GM19397 (cell line): ENCODE data around the gene MAP3K5.

Experiments used
- ATAC-seq: cut with Tn5 transposase; IDR thresholded peaks from one replicate; pipeline ENCODE4 v1.9.1; 2021; ENCODE audit warnings: mild to moderate bottlenecking, moderate library complexity; ENCODE audit not compliant: unreplicated experiment

Gene MAP3K5

GRCh38 chr6:136654086-136654485, 138.2 kb downstream of the MAP3K5 start:
- no peak for ATAC-seq

DNA sequence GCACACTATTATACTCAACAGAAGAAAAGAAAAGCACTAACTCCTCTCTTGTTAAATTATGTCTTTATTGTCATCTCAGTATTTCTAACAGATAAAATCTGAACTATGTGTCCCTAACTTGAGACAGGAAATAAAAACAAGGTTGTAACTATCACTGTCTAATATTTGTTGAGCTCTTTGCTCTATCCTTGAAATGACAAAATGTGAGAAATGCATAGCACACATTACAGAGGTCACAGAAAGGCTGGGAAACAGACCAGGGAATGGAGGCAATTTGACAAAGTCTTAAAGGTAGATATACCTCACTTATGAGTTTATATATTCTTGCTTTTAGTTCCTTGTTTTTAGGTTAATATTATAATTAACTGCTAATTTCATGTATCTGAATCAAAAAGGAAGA, 139.6 kb downstream of the MAP3K5 start:
- ATAC-seq: no peak

DNA sequence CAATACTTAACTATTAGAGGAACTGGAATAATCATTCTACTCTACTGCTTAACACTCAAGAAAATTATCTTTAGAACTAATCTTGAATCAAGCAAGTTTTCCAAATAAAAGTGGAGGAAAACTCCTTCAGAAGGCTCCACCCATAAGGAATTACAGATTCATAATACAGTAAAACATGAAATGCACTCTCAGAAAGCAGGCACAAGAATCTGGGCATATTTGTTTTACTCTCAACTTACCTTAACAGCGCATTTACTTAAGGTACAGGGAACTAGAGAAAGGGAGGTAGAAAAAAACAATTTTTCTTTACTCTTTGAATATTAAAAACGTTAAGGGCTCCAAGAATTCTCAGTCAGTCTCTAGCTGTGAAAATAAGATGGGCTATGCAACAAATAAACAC, 140.3 kb downstream of the MAP3K5 start:
- ATAC-seq: no peak

GRCh38 chr6:136647363-136647852, 144.9 kb downstream of the MAP3K5 start:
- ATAC-seq: peak; percentile 51

DNA sequence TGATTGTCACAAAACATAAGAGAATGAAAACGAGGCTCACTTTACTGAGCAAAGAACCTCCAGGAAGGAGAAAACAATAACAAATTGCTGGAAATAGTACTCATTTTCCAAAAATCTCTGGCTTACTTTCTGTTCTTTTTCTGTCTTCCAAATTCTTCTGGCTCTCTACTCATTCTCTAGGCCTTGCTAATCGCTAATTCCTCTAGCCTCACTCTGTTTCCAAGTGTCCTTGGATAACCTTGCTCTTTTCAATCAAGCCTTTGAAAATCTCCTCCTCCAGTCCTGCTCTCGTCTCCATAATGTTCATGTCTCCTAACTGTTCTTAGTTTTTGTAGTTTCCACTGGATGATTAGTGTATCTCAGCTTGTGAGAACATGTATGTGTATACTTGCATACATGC, 145.9 kb downstream of the MAP3K5 start:
- ATAC-seq: no peak

DNA sequence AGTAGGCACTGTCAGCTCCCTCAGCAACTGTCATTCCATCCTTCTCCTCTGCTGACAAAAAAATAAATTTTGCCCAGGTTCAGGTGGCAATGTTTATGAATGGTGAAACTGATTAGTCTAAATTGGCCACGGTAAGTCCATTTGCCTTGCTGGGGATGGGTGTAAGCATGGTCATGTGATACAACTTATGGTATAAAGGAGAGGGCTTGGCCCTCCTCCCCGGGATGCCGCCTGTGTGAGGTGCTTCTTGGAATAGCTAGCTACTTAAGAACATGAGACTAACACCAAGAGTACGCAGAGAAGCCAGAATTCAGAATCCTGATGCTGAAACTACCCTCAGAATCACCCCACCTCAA, 147.7 kb downstream of the MAP3K5 start:
- ATAC-seq: peak; percentile 8

- ATAC-seq: peak; percentile 47
These were observed 148.3 kb downstream of the MAP3K5 start for GRCh38 chr6:136643850-136644596.

- ATAC-seq: no peak
These were observed 150.3 kb downstream of the MAP3K5 start for GRCh38 chr6:136641873-136642465.

DNA sequence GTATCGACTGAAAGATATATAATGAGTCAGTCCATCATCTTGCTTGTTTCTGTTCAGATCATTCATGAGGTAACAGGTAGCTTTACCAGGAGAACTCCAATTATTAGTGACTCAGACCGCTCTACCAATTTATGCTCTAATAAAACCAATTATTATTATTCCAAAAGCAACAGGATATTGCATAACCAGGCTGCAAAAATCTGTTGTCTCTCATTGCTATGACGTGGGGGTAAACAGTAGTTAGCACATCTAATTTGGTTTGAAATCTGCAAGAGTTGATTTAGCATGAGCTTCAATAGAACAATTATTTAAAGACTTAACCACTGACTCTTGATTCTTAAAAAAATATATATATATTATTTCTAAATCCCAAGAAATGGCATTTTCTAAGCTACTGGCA, 151.1 kb downstream of the MAP3K5 start:
- ATAC-seq: no peak

GRCh38 chr6:136640132-136640915, 152.0 kb downstream of the MAP3K5 start:
- no peak for ATAC-seq

DNA sequence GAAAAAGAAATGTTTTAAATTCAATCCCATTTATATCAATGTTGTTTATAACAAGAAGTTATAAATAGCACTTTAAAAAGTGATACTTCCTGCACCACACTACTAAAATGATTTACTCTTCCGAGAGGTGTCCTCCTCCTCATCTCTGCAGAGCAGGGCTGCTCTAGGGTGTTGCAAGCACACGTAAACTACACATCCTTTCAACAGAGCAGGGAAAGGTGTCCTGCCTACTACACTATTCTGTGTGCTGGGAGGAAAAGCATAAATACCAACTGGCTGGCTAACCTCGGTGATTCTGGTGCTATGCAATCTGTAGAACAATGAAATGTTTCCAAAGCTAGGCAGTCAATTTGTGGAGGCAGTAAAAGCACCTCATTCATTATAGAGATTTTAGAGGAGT, 152.6 kb downstream of the MAP3K5 start:
- ATAC-seq: no peak

DNA sequence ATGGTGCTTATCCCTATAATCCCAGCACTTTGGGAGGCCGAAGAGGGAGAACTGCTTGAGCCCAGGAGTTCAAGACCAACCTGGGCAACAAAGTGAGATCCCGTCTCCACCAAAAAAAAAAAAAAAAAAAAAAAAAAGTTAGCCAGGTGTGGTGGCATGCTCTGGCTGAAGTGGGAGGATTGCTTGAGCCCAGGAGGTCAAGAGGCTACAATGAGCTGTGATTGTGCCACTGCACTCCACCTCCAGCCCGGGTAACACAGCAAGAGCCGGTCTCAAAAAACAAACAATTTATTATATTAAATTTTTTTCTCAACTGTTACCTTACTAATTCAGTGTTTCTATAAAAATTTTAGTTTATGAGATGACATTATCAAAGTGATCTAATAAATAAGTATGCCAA, 156.7 kb downstream of the MAP3K5 start:
- ATAC-seq: no peak

GRCh38 chr6:136633355-136633754, 158.9 kb downstream of the MAP3K5 start:
- ATAC-seq: no peak

- no peak for ATAC-seq
These were observed 163.3 kb downstream of the MAP3K5 start for GRCh38 chr6:136628996-136629395.

GRCh38 chr6:136627191-136627590, 165.1 kb downstream of the MAP3K5 start:
- no peak for ATAC-seq

- no peak for ATAC-seq
These were observed 167.0 kb downstream of the MAP3K5 start for GRCh38 chr6:136625293-136625692.

GRCh38 chr6:136624347-136624746, 167.9 kb downstream of the MAP3K5 start:
- ATAC-seq: no peak

DNA sequence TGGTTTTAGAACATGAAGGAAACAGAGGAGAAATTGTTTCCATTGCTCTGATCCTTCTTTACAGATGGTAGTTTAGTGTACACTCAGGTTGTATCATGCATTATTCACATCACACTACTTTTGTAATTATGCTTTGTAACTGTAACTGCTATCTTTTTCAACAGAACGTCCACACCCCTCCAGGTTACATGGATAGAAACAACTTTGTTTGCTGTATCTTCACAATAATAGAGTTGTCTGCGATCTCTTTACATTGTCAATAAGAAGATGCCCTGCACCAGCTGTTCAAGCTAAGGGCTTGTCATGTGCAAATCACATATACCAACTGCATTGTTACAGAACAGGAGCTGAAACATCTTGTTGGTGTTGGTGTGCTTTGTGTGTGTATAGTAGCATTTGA, 174.2 kb downstream of the MAP3K5 start:
- no peak for ATAC-seq

DNA sequence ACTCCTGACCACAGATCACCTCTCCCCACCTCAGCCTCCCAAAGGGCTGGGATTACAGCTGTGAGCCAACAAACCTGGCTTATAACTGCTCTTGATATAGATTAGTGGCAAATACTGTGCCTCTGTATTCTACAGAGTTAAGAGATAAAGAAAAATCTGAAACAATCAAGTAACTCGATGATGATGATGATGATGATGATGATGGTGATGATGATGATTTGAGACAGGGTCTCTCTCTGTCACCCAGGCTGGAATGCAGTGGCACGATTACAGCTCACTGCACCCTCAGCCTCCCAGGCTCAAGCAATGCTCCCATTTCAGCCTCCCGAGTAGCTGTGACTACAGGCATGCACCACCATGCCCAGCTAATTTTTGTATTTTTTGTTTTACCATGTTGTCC, 175.8 kb downstream of the MAP3K5 start:
- ATAC-seq: no peak

GRCh38 chr6:136614994-136615393, 177.3 kb downstream of the MAP3K5 start:
- no peak for ATAC-seq

DNA sequence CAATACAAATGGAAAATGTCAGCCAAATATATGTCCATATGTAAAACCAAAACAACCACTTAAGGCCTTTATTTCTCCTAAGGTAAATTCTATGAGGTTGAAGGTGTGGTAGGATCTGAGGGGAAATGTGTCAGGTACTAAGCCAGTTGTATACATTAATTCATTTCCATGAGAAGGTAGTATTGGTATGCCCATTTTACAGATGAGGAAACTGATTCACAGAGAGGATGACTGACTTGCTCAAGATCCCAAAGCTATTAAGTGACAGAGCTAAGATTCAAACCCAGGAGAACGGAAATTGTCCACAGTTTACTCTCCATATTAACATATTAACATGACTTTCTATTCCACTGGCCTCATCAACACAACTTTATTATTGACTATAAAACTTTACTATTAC, 177.9 kb downstream of the MAP3K5 start:
- ATAC-seq: no peak

- ATAC-seq: no peak
These were observed 178.8 kb downstream of the MAP3K5 start for GRCh38 chr6:136613477-136613876.
